Stimulated activated CD8-positive, alpha-beta memory T cell treated with anti-CD3 and anti-CD28 coated beads, Interleukin-15, amount 100 ng/mL, for 48 hours (primary cell): ENCODE measurements around the gene MPRIP.
A peak's percentile ranks its signal among the peaks of the same experiment; 100 is the strongest.
"Not testable (repeated sequence)": the region's sequence is repeated elsewhere in the genome, so short reads cannot be mapped to it uniquely, and the experiment has no call there.

Experiments used
- DNase-seq, 2 donors: peaks; one replicate each; pipeline ENCODE4 v3.0.0-alpha.2; 2020; ENCODE audit warnings: low read depth in 2 of 2

The MPRIP gene

DNA sequence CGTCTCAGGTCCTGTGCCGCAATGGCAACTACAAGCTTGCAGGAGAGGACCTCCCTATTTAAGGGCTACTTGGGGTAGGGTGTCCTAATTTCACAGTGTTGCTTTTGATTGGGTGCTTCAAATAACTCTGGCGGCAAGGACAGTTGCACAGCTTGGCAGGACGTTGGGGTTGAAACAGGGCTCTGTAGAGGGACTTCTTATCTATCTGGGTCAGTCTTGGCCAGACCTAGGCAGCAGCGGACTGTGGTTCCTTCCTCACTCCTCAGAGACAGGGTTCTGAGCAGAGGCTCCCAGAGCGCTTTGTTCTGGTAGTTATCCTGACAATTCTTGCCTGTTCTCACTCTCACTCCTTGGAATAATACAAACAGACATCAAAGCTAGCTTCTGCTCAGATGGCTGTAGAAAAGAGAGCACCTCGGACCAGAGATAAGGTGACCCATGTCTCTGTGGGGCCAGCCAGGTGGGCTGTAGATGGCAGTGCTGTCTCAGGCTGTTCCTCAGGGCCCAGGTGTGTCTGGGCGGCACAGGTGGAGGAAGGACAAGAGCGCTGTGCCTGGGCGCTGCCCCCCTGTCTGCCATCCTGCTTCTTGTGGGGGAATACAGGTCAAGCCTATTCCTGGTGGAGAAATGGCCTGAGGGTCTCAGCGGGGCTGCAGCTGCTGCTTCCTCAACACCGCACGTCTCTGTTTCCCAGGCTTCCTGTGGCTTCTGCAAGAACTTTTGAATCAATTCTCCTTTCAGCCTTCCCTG is 102.8 kb downstream of the MPRIP start:
- no peak for DNase-seq

DNA sequence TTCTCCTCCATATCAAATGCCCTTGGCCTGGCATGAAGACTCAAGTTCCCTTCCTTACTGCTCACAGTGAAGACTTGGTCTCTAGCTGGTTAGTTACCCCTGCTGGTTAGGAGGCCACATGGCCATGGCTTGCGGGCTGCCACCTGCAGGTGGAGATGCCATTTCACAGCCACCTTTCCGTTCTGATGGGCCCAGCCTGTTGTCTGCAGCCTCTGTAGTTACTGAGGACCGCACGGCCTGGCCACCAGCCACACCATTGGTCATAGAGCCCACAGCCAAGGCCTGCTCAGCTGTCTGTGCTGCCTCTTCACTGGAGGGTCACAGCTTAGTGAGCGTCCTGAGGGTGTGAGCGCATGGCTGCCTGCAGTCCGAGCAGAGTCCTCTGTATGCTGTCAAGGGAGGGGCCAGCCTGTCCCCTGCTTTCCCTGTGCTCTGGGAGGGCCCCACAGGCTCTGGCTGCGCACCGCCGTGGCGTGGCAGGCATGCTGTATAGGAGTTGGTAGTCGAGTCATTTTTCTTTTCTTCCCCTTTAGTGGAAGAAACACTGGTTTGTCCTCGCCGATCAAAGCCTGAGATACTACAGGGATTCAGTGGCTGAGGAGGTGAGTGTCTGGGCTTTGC is 104.6 kb downstream of the MPRIP start:
- no peak for DNase-seq

DNA sequence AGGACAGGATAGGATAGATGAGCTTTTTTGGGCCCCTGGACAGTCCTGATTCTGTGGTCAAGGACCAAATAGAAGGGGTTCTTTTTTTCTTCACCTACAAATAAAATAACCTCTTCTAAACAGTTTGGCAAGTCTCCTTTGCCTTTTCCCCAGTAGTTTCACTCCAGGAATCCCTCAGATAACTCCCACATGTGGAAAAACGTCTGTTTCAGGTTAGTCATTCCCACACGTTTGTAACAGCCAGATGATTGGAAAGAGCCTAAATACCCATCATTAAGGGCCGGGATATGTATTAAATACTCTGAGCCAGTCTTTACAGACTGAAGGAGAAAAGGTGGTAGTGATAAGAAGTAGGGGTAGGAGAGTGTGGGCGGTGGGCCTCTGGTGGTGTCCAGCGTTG is 105.6 kb downstream of the MPRIP start:
- DNase-seq, result no peak

DNA sequence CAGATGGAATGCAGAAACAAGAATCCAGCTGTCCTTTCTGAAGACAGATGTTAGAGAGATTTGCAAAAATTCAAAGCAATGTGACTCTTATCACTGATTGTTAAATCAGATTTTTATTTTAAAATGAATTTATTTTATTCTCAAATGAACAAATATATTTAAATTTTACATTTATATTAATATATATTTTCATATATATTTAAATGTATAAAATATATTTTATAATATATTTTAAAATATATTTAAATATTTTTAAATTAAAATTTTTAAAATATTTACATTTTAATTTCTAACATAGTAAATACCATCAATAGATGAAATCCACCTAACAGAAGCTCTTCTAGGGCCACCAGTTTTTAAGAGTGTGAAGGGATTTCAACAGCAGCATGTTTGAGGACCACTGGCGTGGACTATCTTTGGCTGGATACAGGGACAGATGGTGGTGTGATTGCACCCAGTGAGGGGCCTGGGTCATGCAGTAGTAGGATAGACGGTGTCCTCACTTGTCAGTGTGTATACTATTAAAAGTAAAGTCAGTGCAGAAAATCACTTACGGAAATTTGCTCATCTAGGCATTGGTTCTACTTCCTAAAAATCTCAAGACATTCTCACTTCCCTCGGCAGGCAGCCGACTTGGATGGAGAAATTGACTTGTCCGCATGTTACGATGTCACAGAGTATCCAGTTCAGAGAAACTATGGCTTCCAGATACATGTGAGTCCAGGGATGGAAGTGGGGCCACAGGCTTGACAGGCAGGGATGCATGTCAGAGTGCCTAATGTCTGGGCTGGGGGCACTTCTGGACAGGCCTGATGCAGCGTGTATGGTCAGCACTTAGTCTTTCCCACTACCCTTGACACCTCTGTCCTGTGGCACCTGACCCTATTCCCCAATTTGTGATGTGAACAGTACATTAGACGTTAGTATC is 107.5 kb downstream of the MPRIP start:
- no peak for DNase-seq

DNA sequence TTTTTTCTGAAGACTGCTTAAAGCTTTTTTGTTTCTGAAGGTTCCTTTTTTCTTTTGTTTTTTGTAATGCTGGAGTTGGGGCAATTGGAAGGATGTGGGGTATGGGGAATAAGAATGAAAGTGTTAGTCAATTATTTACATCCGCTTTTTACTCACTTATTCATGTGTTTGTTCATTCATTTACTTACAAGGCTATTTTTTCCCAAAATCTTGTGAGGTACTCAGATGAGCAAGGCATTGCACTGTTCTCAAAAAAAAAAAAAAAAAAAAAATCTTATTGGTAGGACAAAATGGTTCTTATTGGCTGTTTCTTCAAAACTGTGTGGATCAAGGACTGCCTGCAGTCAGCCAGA is 108.2 kb downstream of the MPRIP start:
- no peak for DNase-seq

DNA sequence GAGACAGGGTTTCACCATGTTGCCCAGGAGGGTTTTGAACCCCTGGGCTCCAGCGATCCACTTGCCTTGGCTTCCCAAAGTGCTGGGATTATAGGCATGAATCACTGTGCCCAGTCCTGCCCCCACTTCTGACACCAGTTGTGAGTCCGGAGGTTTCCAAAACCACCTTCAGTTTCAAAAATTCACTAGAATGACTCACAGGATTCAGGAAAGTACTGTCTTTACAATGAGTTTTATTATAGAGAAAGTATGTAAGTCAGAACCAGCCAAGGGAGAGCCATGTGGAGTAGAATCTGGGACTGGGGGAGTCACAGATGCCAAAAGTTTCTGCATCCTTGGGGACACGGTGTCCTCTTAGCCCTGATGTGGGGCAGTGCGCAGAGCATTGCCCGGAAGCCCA is 108.8 kb downstream of the MPRIP start:
- no peak for DNase-seq

DNA sequence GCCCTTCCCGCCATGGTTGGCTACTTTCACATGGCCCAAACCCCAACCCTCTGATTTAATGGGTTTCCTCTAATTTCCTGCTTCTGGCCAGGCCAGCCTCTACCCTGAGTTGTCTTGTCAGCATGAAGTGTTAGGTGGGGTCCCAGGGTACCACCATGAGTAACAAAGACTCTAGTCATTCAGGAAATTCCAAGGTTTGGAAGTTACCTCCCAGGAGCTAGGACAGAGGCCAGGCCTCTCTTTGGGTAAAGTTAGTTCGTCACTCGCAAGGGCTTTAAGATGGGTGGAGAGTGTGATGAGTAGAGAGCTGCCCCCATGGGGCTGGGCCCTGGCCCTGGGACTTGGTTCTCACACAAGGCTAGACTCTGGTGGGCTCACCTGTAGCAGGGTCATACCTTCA is 109.3 kb downstream of the MPRIP start:
- DNase-seq, result no peak

DNA sequence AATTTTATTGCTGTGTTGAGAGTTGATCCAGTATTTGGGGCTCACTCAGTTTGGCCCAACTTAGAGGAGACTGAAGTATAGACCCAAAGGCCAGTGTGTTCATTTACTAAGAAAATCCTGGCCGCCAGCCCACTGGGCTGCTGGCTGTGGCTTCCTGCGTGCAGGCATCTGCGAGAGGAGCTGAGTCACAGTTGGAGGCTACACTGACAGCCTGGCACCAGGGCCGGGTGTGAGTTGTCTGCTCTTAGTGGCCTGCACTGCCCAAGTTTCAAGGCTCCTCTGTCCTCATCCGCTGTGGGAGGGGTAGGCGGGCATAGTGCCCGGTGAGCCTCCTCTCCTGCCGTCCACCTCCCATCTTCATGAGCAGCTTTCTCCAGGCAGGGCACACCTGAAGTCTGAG is 109.7 kb downstream of the MPRIP start:
- DNase-seq, result peak in 1 of 2 donors; percentile 32

DNA sequence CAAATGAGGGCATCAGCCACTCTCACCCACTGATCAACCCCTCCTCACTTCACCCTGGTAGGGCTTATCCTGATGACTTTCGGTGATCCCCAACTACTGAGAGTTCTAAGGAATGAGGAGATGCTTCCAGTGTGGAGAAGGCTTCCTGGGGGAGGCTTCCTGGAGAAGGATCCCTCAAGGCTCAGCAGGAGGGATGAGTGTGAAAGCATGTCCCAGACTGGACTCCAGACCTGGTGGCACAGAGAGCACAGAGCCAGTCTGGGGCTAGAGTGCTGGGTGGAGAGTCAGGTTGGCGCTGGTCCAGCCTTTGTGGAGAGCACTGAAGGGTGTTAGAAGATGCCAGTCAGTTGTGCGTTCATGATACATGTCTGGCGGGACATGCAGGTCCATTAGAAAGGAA is 110.1 kb downstream of the MPRIP start:
- no peak for DNase-seq

DNA sequence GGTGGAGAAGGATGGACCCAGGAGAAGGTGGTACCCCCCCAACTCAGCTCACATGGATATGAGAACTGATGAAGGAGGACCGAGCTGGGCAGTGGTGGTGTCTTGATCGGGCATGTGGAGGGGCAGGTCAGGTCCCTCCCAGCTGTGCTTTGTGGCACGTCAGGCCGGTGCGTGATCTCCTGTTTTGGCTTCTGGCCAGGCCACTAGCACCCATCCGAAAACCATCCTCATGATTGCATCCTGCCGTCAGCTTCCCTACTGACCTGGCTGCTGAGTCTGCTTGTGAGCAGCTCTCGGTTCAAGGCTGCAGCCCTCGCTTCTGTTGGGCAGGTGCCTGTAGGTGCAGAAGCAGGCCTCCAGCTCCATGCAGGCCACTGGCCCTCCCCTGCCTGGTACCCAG is 110.8 kb downstream of the MPRIP start:
- DNase-seq, result no peak

DNA sequence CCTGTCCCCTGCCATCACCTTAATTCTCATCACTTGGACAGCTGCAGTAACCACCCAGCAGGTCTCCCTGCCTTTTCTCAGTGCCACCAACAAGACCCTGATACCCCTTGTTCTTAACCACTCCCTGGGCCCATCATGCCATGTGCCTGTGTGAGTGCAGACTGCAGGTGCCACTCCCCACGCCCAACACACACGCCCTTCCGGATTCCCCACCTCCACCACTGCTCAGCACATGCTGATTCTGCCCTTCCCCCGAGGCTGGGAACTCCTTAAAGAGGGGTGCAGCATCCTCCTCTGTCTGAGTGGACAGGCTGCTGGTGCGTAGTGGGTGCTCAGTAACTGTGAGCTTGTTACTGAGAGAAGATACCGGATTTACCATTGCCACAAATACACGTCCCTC is 111.5 kb downstream of the MPRIP start:
- DNase-seq, result no peak

DNA sequence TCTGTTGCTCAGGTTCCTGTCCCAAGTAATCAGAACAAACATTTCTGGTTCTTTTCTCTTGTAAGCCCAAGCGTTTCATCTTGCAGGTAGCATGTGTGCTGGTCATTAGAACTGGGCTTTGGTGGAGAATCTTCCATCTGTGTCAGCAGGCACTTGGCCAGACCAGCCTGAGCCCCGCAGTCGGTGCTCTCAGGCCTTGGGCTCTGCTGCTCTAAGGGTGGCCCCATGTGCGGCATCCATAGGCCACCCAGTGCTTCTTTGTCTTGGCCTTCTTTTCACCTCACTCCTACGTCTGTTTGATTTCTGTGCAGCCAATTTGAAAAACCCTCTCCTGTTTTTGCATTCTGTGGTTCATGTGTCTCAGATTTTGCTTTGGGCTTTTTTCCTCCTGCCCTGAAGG is 112.3 kb downstream of the MPRIP start:
- DNase-seq, result no peak

DNA sequence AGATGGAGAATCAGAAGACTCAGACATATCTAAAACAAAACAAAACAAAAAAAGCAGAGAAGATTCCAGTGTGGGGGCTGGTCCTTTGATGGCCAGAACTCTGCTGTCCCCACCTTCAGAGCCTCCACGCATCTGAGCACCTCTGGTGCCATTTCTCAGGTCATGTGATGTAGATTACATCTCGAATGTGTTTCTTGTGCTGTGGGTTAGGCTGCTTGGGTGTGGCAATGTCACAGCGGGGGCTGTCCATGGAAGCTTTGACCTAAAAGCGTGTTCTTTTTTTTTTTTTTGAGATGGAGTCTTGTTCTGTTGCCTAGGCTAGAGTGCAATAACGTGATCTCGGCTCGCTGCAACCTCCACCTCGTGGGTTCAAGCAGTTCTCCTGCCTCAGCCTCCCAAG is 112.7 kb downstream of the MPRIP start:
- no peak for DNase-seq

DNA sequence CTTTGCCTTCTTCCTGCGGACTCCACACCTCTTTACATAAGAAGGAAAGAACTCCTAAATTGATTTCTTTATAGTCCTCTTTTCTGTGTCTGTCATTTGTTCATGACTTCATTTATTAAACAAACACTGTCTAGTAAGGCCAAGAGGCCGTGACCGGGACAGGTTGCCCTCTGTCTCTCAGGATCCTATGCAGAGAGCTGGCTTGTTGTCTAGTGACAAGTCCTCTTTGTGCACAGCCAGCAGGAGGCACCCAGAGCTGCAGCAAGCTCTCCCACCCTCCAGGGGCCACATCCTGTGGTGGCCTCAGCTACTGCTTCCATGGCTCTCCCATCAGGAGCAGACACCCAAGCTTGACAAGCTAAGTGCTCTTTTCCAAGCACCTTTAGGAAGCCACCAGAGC is 113.3 kb downstream of the MPRIP start:
- no peak for DNase-seq

DNA sequence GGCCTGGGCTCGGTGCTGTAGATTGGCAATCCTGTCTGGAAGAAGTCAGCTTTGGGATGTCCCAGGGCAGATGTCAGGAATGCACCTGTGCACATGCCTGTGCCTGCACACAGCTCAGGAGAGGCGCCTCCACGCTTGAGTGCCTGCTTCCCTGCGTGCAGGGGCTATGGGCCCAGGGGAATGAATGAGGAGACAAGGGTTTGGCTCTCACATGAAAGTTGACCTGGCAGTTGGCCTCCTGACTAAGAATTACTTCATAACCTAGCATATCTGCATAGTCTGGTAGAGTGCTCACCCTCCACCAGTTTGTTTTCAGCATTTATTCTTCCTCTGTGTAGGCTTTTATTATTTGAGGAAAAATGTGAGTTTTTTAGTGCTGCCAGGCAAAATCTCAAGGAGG is 113.8 kb downstream of the MPRIP start:
- no peak for DNase-seq

DNA sequence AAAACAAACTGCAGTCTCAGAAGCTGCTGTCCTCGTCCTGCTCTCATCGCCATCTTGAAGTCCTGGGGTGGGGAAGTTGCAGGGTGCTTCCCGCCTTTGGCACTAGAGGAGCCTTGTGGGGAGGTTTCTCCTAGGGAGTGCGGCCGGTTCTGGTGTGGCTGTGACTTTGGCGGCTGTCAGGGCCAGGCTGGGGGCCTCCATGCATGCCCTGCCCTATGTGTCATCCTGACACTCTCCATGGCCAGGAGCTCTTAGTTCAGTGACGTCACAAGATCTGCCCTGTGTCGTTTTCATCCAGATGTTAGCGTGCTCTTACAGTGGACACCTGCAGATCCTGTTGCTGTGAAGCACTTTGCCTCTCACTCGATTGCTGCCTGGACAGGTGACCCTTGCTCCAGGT is 114.3 kb downstream of the MPRIP start:
- no peak for DNase-seq

DNA sequence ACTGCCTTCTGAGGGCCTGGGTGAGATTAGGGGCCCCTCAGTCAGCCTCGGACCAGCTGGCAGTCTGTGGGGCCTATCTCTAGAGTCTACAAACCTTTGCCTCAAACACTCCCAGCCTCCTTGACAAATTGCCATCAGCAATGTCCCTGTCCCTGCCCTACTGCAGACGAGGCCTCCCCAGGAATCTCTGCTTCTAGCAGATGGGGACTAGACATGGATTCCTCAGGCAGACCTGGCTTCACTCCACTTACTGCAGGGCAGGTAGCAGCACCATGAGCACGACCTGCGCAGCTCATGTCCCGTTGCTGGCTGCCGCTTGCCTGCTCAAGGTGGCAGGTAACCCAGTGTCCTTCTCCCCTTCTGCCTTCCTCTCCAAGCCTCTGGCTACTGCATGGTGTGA is 114.8 kb downstream of the MPRIP start:
- DNase-seq, result no peak

DNA sequence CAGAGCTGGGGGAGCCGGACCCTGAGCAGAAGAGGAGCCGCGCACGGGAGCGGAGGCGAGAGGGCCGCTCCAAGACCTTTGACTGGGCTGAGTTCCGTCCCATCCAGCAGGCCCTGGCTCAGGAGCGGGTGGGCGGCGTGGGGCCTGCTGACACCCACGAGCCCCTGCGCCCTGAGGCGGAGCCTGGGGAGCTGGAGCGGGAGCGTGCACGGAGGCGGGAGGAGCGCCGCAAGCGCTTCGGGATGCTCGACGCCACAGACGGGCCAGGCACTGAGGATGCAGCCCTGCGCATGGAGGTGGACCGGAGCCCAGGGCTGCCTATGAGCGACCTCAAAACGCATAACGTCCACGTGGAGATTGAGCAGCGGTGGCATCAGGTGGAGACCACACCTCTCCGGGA is 116.2 kb downstream of the MPRIP start:
- not testable (repeated sequence) for DNase-seq

DNA sequence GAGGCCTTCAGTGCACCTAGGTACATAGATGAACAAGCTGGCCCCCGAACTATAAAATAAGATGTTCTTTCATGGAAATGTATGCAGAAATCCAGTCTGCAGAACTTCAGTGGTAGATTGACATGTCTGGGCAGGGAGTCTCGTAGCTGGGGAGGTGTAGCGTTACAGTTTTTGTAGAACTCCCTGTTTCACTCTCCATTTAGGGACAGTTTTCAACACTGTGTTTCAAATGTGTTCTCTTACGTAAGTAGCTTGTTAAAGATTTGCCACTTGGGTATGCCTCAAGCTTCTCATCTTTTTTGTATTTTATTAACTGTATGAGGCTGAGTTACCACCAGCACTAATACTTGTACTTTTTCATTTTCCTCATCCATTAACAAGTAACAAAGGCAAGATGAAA is 117.3 kb downstream of the MPRIP start:
- DNase-seq, result no peak

DNA sequence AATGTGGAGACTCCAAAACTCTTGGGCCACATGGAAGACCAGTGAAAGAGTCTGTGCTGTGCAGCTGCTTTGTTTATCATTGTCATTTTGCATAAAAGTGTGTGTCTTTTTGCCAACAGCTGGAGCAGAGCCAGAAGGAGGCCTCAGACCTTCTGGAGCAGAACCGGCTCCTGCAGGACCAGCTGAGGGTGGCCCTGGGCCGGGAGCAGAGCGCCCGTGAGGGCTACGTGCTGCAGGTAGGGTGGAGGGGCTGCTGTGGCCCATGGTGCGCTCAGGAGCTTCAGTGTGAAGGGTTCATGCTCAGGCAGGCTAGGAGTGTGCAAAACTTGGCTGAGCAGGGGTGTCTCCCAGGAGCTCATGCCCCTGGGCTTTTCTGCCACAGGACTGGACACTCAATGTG is 118.9 kb downstream of the MPRIP start:
- no peak for DNase-seq

DNA sequence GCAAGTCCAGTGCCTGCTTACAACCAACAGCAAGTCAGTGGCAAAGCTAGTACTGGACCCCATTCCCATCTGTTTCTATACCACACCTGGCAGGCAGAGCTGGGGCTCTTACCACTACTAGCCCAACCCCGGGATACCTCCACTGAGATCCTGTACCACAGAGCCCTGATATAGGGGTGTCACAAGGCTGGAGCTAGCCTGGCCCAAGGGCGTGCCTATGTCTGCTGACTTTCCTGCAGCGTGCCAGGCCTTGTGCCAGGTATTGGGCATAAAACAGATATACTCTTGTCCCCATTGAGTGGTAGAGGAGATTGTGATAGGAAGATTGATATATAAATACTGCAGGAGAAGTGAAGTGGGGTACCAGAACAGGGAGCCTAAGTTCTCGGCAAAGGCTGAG is 119.5 kb downstream of the MPRIP start:
- DNase-seq, result no peak

DNA sequence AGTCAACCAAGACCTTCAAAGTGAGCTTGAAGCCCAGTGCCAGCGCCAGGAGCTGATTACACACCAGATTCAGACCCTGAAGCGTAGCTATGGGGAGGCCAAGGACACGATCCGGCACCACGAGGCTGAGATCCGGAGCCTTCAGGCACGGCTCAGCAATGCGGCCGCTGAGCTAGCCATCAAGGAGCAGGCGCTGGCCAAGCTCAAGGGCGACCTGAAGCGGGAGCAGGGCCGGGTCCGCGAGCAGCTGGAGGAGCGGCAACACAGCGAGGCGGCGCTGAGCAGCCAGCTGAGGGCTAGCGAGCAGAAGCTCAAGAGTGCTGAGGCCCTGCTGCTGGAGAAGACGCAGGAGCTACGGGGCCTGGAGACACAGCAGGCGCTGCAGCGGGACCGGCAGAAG is 121.9 kb downstream of the MPRIP start:
- no peak for DNase-seq

DNA sequence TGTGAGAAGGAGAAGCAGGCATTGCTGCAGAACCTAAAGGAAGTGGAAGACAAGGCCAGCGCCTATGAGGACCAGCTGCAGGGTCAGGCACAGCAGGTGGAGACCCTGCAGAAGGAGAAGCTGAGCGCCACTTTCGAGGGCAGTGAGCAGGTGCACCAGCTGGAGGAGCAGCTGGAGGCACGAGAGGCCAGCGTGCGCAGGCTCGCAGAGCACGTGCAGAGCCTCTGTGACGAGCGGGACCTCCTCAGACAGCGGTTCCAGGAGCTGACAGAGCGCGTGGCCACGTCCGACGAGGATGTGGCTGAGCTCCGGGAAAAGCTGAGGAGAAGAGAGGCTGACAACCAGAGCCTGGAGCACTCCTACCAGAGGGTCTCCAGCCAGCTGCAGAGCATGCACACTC is 122.4 kb downstream of the MPRIP start:
- no peak for DNase-seq
